GM12873 (cell line): Measurements from ENCODE around the gene MOCOS.

Experiments
- TF ChIP-seq, protein P1 (sequence below): IDR thresholded peaks from 2 replicates; pipeline ENCODE4 v1.5.1; 2012; ENCODE audit warnings: low read depth, mild to moderate bottlenecking, moderate library complexity, low read length, control low read depth; ENCODE audit not compliant: insufficient read depth; ENCODE audit errors: missing control alignments

MOCOS gene

DNA sequence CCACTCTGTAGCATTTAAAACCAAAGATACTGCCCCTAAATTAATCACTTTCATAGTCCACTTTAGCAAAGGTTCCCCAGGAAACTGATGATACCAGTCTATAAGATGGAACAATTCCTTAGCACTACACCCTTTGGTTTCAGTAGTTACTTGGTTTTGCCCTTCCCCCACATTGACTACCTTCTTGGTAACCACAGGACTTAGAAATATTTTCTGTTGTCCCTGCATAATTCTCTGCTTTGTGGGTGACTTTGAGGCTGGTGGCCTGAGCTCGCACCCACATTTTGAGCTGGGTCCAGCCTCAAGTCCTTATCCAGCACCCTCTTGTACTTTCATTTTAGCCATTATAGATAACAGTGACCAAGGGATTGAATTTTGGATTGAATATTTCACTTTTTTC is 34.5 kb upstream of the MOCOS start:
- TF ChIP-seq, protein P1, sequence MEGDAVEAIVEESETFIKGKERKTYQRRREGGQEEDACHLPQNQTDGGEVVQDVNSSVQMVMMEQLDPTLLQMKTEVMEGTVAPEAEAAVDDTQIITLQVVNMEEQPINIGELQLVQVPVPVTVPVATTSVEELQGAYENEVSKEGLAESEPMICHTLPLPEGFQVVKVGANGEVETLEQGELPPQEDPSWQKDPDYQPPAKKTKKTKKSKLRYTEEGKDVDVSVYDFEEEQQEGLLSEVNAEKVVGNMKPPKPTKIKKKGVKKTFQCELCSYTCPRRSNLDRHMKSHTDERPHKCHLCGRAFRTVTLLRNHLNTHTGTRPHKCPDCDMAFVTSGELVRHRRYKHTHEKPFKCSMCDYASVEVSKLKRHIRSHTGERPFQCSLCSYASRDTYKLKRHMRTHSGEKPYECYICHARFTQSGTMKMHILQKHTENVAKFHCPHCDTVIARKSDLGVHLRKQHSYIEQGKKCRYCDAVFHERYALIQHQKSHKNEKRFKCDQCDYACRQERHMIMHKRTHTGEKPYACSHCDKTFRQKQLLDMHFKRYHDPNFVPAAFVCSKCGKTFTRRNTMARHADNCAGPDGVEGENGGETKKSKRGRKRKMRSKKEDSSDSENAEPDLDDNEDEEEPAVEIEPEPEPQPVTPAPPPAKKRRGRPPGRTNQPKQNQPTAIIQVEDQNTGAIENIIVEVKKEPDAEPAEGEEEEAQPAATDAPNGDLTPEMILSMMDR = no peak

DNA sequence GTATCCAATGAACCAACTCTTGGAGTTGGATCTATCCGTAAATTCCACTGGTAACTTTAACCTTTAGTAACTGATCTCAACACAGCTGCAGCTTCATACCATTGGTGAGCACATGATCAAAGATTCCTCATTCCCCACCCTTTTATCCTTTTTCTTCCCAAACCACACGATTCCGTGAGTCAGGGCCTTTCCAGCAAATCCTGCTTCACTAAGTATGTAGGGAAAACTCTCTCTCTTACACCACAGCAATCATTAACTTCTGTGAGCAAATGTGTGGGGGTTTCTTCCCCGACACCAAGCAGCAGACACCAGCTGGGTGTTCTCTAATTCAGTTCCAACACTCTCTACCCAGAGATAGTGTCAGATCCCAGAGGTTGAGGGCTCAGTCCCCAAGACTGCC is 34.1 kb upstream of the MOCOS start:
- TF ChIP-seq, protein P1 = no peak

DNA sequence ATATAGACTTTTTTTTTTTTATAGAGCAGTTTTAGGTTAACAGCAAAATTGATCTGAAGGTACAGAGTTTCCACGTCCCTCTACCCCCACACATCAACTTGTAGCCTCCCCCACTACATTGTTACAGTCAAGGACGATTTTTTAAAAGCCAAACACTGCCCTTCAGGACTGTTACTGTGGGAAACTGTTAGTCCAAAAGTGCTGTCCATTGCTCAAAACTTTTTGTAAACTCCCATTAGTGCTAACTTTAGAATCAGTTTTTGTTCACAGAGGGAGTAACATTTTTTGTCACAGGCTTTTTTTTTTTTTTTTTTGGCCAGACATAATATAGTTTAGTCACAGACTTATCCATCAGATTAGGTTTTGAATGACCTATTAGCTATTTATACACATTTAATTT is 33.5 kb upstream of the MOCOS start:
- TF ChIP-seq, protein P1 = no peak

DNA sequence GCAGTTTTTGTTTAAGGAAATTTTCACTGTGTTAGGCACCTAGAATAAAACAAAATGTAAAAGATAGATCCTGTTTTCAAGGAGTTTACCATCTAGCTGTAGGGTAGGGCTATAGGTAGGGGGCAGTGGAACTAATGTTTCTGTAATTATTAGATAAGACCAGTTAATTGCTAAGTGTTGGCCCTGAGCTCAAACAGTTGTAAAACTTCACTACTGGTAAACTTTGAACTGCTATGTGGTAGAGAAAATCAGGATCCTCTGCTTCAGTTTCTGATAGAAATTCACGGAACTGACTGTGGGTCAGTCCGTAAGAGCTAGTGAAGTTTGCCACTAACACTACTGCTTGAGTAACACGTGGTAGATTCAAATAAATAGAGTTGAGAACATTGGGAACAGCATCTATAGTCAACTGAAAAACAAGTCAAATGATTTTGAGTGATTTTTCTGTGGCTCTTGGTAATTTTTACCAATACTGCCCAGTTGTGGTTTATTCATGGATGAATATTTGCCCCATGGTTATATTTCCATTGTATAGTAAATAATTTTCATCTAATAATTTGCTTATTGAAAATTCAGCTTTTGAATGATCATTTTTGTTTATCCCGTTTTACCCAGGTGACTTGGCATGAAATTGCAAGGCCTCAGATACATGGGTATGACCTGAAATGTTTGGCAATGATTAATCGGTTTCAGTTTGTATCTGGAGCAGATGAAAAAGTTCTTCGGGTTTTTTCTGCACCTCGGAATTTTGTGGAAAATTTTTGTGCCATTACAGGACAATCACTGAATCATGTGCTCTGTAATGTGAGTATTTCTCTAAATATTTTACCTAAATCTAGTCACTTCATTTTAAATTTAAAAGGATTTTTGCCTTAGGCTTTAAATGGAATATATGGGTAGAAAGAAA is 31.2 kb upstream of the MOCOS start:
- TF ChIP-seq, protein P1 = no peak

DNA sequence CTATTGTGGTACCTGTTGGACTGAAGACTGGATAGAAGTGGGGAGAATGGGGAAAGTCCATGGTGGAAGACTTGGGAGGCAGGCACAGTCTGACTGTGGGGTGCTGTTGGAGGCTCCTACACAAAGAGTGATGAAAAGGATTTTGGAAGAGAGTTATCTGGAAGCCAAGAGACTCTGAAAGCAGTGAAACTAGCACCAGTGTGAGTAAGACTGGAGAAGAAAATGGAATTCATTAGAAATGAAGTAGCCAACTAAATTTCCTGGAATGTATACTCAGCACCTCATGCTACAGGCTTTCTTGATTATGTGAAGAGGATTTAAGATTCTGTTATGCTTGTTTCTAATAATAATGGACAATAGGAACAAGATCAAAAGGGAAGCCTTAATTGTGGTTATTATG is 29.9 kb upstream of the MOCOS start:
- TF ChIP-seq, protein P1 = no peak

DNA sequence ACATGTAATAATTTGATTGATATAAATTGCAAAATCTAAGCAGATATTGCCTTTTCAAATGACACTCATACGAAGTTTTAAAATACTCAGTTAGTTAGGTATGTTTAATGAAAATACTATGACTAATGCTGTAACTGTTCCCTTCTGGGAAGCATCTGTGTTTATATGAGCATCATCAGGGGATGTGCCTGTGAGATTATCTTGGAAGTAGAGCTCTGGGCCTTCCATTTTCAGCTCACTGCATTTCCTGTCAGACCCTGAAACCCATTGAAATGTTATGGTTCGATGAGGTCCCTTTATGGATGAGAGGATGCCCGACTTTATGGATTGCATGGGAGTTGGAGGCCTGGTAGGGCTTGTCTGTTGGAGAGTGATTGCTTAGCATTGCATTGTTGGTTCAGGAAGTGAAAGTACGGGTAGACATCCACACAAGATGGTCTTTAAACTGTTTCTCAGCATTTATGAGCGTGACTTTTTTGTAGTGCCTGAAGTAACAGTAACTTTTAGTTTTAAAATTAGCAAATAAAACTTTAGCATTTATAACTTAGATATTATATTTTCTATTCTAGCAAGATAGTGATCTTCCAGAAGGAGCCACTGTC is 28.9 kb upstream of the MOCOS start:
- TF ChIP-seq, protein P1 = no peak

DNA sequence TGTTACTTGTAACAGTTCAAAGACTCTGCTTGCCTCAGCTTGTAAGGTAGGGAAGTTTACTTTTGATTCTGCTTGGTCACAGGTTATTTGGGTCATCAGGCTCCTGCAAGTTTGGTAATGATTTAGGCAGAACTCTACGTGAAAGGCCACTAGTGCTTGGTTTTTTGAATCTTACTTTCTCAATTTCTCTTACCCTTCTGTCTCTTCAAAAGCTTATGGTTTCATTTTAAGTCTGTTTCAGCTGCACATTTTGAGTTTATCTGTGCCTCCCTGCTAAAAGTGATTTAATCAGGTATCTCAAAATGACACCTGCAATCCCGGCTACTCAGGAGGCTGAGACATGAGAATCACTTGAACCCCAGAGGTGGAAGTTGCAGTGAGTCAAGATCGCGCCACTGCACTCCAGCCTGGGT is 26.3 kb upstream of the MOCOS start:
- TF ChIP-seq, protein P1 = no peak
